SK-N-SH treated with all-trans-retinoic acid at 6 μM for 48 hours (cell line): ENCODE measurements around the gene PTPRD.
A peak's percentile ranks its signal among the peaks of the same experiment; 100 is the strongest.

Experiments
- ATAC-seq: fragments of 200-7000 bp; cut with Tn5 transposase; 3 replicates; pipeline ENCODE4 v1.9.1; 2020; ENCODE audit warnings: mild to moderate bottlenecking, moderate library complexity
- ARNTL ChIP-seq: fragments of 450-650 bp; formaldehyde crosslinking; IDR thresholded peaks from 2 replicates; pipeline ENCODE4 v1.5.0; 2020; ENCODE audit warnings: low read depth, mild to moderate bottlenecking, moderate library complexity, borderline replicate concordance
- BACH2 ChIP-seq: fragments of 250-450 bp; sonication (Bioruptor Pico); IDR thresholded peaks from 2 replicates; pipeline ENCODE4 v1.9.0; 2021; ENCODE audit warnings: mild to moderate bottlenecking, borderline replicate concordance
- CREB5 ChIP-seq: fragments of 250-450 bp; sonication (Bioruptor Pico); IDR thresholded peaks from 2 replicates; pipeline ENCODE4 v1.5.1; 2020; ENCODE audit warnings: low read depth, mild to moderate bottlenecking, moderate library complexity
- CSDC2 ChIP-seq: fragments of 250-450 bp; sonication (Bioruptor Pico); IDR thresholded peaks from 2 replicates; pipeline ENCODE4 v1.5.0; 2020; ENCODE audit warnings: mild to moderate bottlenecking, moderate library complexity
- CSRNP3 ChIP-seq: fragments of 250-450 bp; sonication (Bioruptor Pico); IDR thresholded peaks from 2 replicates; pipeline ENCODE4 v1.5.1; 2021; ENCODE audit warnings: mild to moderate bottlenecking, moderate library complexity
- ESRRG ChIP-seq: fragments of 250-450 bp; sonication (Bioruptor Pico); IDR thresholded peaks from 2 replicates; pipeline ENCODE4 v1.6.1; 2021; ENCODE audit warnings: mild to moderate bottlenecking
- GLIS3 ChIP-seq: fragments of 250-450 bp; sonication (Bioruptor Pico); IDR thresholded peaks from 2 replicates; pipeline ENCODE4 v1.5.0; 2020; ENCODE audit warnings: mild to moderate bottlenecking, moderate library complexity
- ISL1 ChIP-seq: fragments of 250-450 bp; sonication (Bioruptor Pico); IDR thresholded peaks from 2 replicates; pipeline ENCODE4 v2.1.2; 2022; ENCODE audit warnings: mild to moderate bottlenecking, moderate library complexity
- OSR1 ChIP-seq: fragments of 250-450 bp; sonication (Bioruptor Pico); IDR thresholded peaks from 2 replicates; pipeline ENCODE4 v1.8.0; 2022; ENCODE audit warnings: moderate library complexity, mild to moderate bottlenecking, inconsistent platforms
- PATZ1 ChIP-seq: fragments of 250-450 bp; sonication (Bioruptor Pico); IDR thresholded peaks from 2 replicates; pipeline ENCODE4 v1.8.0; 2020; ENCODE audit warnings: mild to moderate bottlenecking, moderate library complexity, borderline replicate concordance
- POU6F1 ChIP-seq: fragments of 250-450 bp; sonication (Bioruptor Pico); IDR thresholded peaks from 2 replicates; pipeline ENCODE4 v1.8.0; 2021; ENCODE audit warnings: low read depth, mild to moderate bottlenecking, moderate library complexity, borderline replicate concordance
- PPARA ChIP-seq: fragments of 250-450 bp; sonication (Bioruptor Pico); IDR thresholded peaks from 2 replicates; pipeline ENCODE4 v1.5.0; 2020; ENCODE audit warnings: mild to moderate bottlenecking, borderline replicate concordance
- RARB ChIP-seq: fragments of 250-450 bp; sonication (Bioruptor Pico); IDR thresholded peaks from 2 replicates; pipeline ENCODE4 v1.8.0; 2021; ENCODE audit warnings: mild to moderate bottlenecking, moderate library complexity
- SNAI2 ChIP-seq: fragments of 250-450 bp; sonication (Bioruptor Pico); IDR thresholded peaks from 2 replicates; pipeline ENCODE4 v1.5.0; 2020; ENCODE audit warnings: mild to moderate bottlenecking, moderate library complexity
- TCF4 ChIP-seq: fragments of 250-450 bp; sonication (Bioruptor Pico); IDR thresholded peaks from 2 replicates; pipeline ENCODE4 v1.8.0; 2021; ENCODE audit warnings: mild to moderate bottlenecking, moderate library complexity, borderline replicate concordance
- ZC3H10 ChIP-seq: fragments of 250-450 bp; sonication (Bioruptor Pico); IDR thresholded peaks from 2 replicates; pipeline ENCODE4 v1.5.1; 2021; ENCODE audit warnings: mild to moderate bottlenecking, moderate library complexity
- ZFP3 ChIP-seq: fragments of 250-450 bp; sonication (Bioruptor Pico); IDR thresholded peaks from 2 replicates; pipeline ENCODE4 v1.5.0; 2020; ENCODE audit warnings: mild to moderate bottlenecking, moderate library complexity
- ZFP30 ChIP-seq: fragments of 450-650 bp; formaldehyde crosslinking; IDR thresholded peaks from 2 replicates; pipeline ENCODE4 v1.5.0; 2022; ENCODE audit warnings: mild to moderate bottlenecking, moderate library complexity
- ZNF565 ChIP-seq: fragments of 450-650 bp; formaldehyde crosslinking; conservative IDR thresholded peaks from 2 replicates; pipeline ENCODE4 v1.5.0; 2020; ENCODE audit warnings: low read depth, mild to moderate bottlenecking, moderate library complexity
- ZNF70 ChIP-seq: fragments of 450-650 bp; formaldehyde crosslinking; IDR thresholded peaks from 2 replicates; pipeline ENCODE4 v1.5.0; 2020; ENCODE audit warnings: mild to moderate bottlenecking, moderate library complexity
- ZNF8 ChIP-seq: fragments of 450-650 bp; formaldehyde crosslinking; IDR thresholded peaks from 2 replicates; pipeline ENCODE4 v1.5.0; 2020; ENCODE audit warnings: mild to moderate bottlenecking, moderate library complexity

Gene PTPRD

GRCh38 chr9:8734760-8735159 is 1878.0 kb downstream of the PTPRD start:
- ATAC-seq, result no peak
- TF ChIP-seq CREB5 (CRISPR knock-in tag) (0 out of 2 replicates have a peak, but pooled peaks have one; percentile 43), ZFP30 (CRISPR knock-in tag) (no peak)

- TF ChIP-seq ZC3H10 (CRISPR knock-in tag), result no peak
- TF ChIP-seq CREB5 (CRISPR knock-in tag), result no peak
- no peak for TF ChIP-seq RARB (CRISPR knock-in tag)
- TF ChIP-seq ZNF565 (CRISPR knock-in tag), result no peak
- no peak for TF ChIP-seq ESRRG
- TF ChIP-seq ZFP3 (CRISPR knock-in tag), result no peak
- no peak for ATAC-seq
These were observed 1879.5 kb downstream of the PTPRD start for GRCh38 chr9:8733131-8733954.

- no peak for ATAC-seq
- TF ChIP-seq ZFP3 (CRISPR knock-in tag) (no peak), PATZ1 (CRISPR knock-in tag) (no peak), CSDC2 (CRISPR knock-in tag) (no peak), RARB (CRISPR knock-in tag) (no peak), ZC3H10 (CRISPR knock-in tag) (no peak), POU6F1 (CRISPR knock-in tag) (no peak), SNAI2 (CRISPR knock-in tag) (no peak), ZNF70 (CRISPR knock-in tag) (no peak), BACH2 (CRISPR knock-in tag) (no peak), ARNTL (no peak), CSRNP3 (CRISPR knock-in tag) (no peak), ISL1 (CRISPR knock-in tag) (no peak), OSR1 (CRISPR knock-in tag) (no peak), TCF4 (no peak), ZNF565 (CRISPR knock-in tag) (no peak), ZNF8 (no peak), PPARA (CRISPR knock-in tag) (no peak), GLIS3 (no peak), CREB5 (CRISPR knock-in tag) (no peak), ZFP30 (CRISPR knock-in tag) (no peak)
These were observed 1880.3 kb downstream of the PTPRD start for GRCh38 chr9:8732367-8733075.
